NCI-H1694 (cell line): Measurements from ENCODE around the gene DPY19L3.
A peak's percentile ranks its signal among the peaks of the same experiment; 100 is the strongest.
"Not testable (repeated sequence)": the region's sequence is repeated elsewhere in the genome, so short reads cannot be mapped to it uniquely, and the experiment has no call there.

ENCODE experiments used
- DNase-seq: peaks from one replicate; lab custom pipeline; 2025; lab: John Stamatoyannopoulos, UW

The DPY19L3 gene

GRCh38 chr19:32392901-32393300, 12.7 kb upstream of the DPY19L3 start:
- no peak for DNase-seq

- no peak for DNase-seq
Observed at GRCh38 chr19:32396046-32396652, 9.4 kb upstream of the DPY19L3 start.

GRCh38 chr19:32397671-32398101, 7.9 kb upstream of the DPY19L3 start:
- DNase-seq: no peak

GRCh38 chr19:32401992-32402391, 3.6 kb upstream of the DPY19L3 start:
- no peak for DNase-seq

- DNase-seq: no peak
Observed at GRCh38 chr19:32403291-32403995, 2.1 kb upstream of the DPY19L3 start.

- DNase-seq: no peak
Observed at GRCh38 chr19:32404213-32404932, 1.2 kb upstream of the DPY19L3 start.

GRCh38 chr19:32404933-32405430, 588 bp upstream of the DPY19L3 start:
- no peak for DNase-seq

GRCh38 chr19:32406161-32407003, 812 bp downstream of the DPY19L3 start:
- no peak for DNase-seq

- DNase-seq: peak; percentile 43
Observed at GRCh38 chr19:32407004-32407992, 1.7 kb downstream of the DPY19L3 start.

- DNase-seq: no peak
Observed at GRCh38 chr19:32415246-32415645, 9.7 kb downstream of the DPY19L3 start.

- DNase-seq: no peak
Observed at GRCh38 chr19:32415669-32416068, 10.1 kb downstream of the DPY19L3 start.

- DNase-seq: no peak
Observed at GRCh38 chr19:32416749-32417456, 11.3 kb downstream of the DPY19L3 start.

- DNase-seq: no peak
Observed at GRCh38 chr19:32418155-32418554, 12.6 kb downstream of the DPY19L3 start.

- no peak for DNase-seq
Observed at GRCh38 chr19:32421589-32422361, 16.2 kb downstream of the DPY19L3 start.

GRCh38 chr19:32422435-32422834, 16.9 kb downstream of the DPY19L3 start:
- DNase-seq: no peak

GRCh38 chr19:32423944-32424343, 18.4 kb downstream of the DPY19L3 start:
- not testable (repeated sequence) for DNase-seq

GRCh38 chr19:32427536-32427935, 22.0 kb downstream of the DPY19L3 start:
- DNase-seq: peak; percentile 90

- DNase-seq: no peak
Observed at GRCh38 chr19:32436692-32437091, 31.1 kb downstream of the DPY19L3 start.

GRCh38 chr19:32437096-32437495, 31.5 kb downstream of the DPY19L3 start:
- no peak for DNase-seq
